SK-N-SH (cell line): ENCODE results near the gene LNP1. TPM values are rescaled to one million over a fixed set of nuclear protein-coding genes. Genes with fewer than 3 reads are reported as not detected.

Source experiments
- CTCF ChIA-PET: fragments of 300-600, 350-600 bp; formaldehyde crosslinking; extraction: SDS; loops from one replicate; lab custom pipeline; 2021; lab: Yijun Ruan, JAX
- POLR2A ChIA-PET: fragments of 350-600 bp; sonication (Branson Sonifier 250); formaldehyde crosslinking; extraction: SDS; loops from one replicate; lab custom pipeline; 2020; ENCODE audit warnings: antibody characterized with exemption, inconsistent platforms; lab: Yijun Ruan, JAX
- DNase-seq: peaks from one replicate; pipeline ENCODE4 v3.0.0; 2012
- H2AFZ ChIP-seq: fragments of 200-600 bp; sonication (generic); 2 replicates; pipeline ENCODE4 v1.8.1; 2016; ENCODE audit warnings: antibody characterized with exemption, mild to moderate bottlenecking, low read depth
- H3F3A ChIP-seq: fragments of 200-600 bp; sonication (generic); replicated peaks from 2 replicates; pipeline ENCODE3; 2016; ENCODE audit warnings: antibody characterized with exemption, mild to moderate bottlenecking; ENCODE audit not compliant: insufficient read depth
- H3K27ac ChIP-seq, 2 experiments: fragments of 200-500 bp in 1 of 2; fragments of 200-600 bp in 1 of 2; sonication (Bioruptor generic) in 1 of 2; sonication (generic), shearing (Covaris generic) in 1 of 2; 2 replicates each; pipeline versions ENCODE4 v1.5.1 to v1.6.1; 2014 to 2016; ENCODE audit warnings: low read depth in 2 of 2, inconsistent platforms in 1 of 2, low read length in 1 of 2, mild to moderate bottlenecking in 1 of 2, mixed read lengths in 1 of 2
- H3K27me3 ChIP-seq: fragments of 200-600 bp; sonication (generic), shearing (Covaris generic); 2 replicates; pipeline ENCODE4 v1.6.1; 2016; ENCODE audit warnings: mixed run types; ENCODE audit not compliant: insufficient read depth
- H3K36me3 ChIP-seq, 2 experiments: fragments of 200-500 bp in 1 of 2; fragments of 200-600 bp in 1 of 2; sonication (Bioruptor generic) in 1 of 2; sonication (generic) in 1 of 2; replicated peaks in 1 of 2; 2 replicates each; pipeline versions ENCODE3 to v1.5.1; 2014 to 2016; ENCODE audit warnings: low read length in 1 of 2, mild to moderate bottlenecking in 1 of 2; ENCODE audit not compliant: insufficient read depth in 2 of 2, control insufficient read depth in 1 of 2
- H3K4me1 ChIP-seq, 2 experiments: fragments of 200-500 bp in 1 of 2; fragments of 200-600 bp in 1 of 2; sonication (Bioruptor generic) in 1 of 2; sonication (generic), shearing (Covaris generic) in 1 of 2; 2 replicates each; pipeline versions ENCODE4 v1.5.1 to v1.6.1; 2014 to 2016; ENCODE audit warnings: low read depth in 1 of 2, low read length in 1 of 2, mixed run types in 1 of 2; ENCODE audit not compliant: insufficient read depth in 2 of 2, control insufficient read depth in 1 of 2
- H3K4me2 ChIP-seq: fragments of 200-600 bp; sonication (generic), shearing (Covaris generic); 2 replicates; pipeline ENCODE4 v1.6.1; 2017; ENCODE audit warnings: mixed run types
- H3K4me3 ChIP-seq, 2 experiments: fragments of 200-500 bp in 1 of 2; fragments of 200-600 bp in 1 of 2; sonication (Bioruptor generic) in 1 of 2; sonication (generic), shearing (Covaris generic) in 1 of 2; 2 replicates each; pipeline versions ENCODE4 v1.5.1 to v1.8.1; 2014 to 2016; ENCODE audit warnings: low read depth in 2 of 2, inconsistent platforms in 1 of 2, low read length in 1 of 2, mild to moderate bottlenecking in 1 of 2, mixed read lengths in 1 of 2, moderate library complexity in 1 of 2
- H3K79me2 ChIP-seq: fragments of 200-600 bp; sonication (generic); 2 replicates; pipeline ENCODE4 v1.8.1; 2017; ENCODE audit warnings: mild to moderate bottlenecking; ENCODE audit not compliant: insufficient read depth
- H3K9ac ChIP-seq: fragments of 200-600 bp; sonication (generic); 2 replicates; pipeline ENCODE4 v1.6.1; 2017; ENCODE audit warnings: mixed run types
- H3K9me2 ChIP-seq: fragments of 200-600 bp; sonication (generic); 2 replicates; pipeline ENCODE4 v1.6.1; 2017; ENCODE audit warnings: mixed run types
- H3K9me3 ChIP-seq: fragments of 200-600 bp; sonication (generic); 2 replicates; pipeline ENCODE4 v1.6.1; 2017; ENCODE audit warnings: mixed run types, mild to moderate bottlenecking, moderate library complexity
- H4K20me1 ChIP-seq: fragments of 200-600 bp; sonication (generic); 2 replicates; pipeline ENCODE4 v1.6.1; 2017; ENCODE audit warnings: mild to moderate bottlenecking, mixed run types; ENCODE audit not compliant: insufficient read depth
- CTCF ChIP-seq: fragments of 200-600 bp; sonication (generic); IDR thresholded peaks from 2 replicates; pipeline ENCODE4 v1.6.1; 2017; ENCODE audit warnings: antibody characterized with exemption, mild to moderate bottlenecking, moderate library complexity
- ELF1 ChIP-seq: IDR thresholded peaks from 2 replicates; pipeline ENCODE4 v1.4.0; 2012
- FOSL2 ChIP-seq: IDR thresholded peaks from 2 replicates; pipeline ENCODE4 v1.4.0; 2012; ENCODE audit warnings: low read depth, mild to moderate bottlenecking, moderate library complexity, borderline replicate concordance
- FOXM1 ChIP-seq: IDR thresholded peaks from 2 replicates; pipeline ENCODE4 v1.4.0; 2012; ENCODE audit warnings: low read depth, mild to moderate bottlenecking
- IRF3 ChIP-seq: fragments of 150-350 bp; IDR thresholded peaks from 2 replicates; pipeline ENCODE4 v1.6.1; 2016; ENCODE audit warnings: mild to moderate bottlenecking, low read depth, low read length
- JUND ChIP-seq: IDR thresholded peaks from 2 replicates; pipeline ENCODE4 v1.4.0; 2012
- MEF2A ChIP-seq: IDR thresholded peaks from 2 replicates; pipeline ENCODE4 v1.4.0; 2012; ENCODE audit warnings: low read depth, borderline replicate concordance
- MXI1 ChIP-seq: IDR thresholded peaks from 2 replicates; pipeline ENCODE4 v1.6.1; 2012; ENCODE audit warnings: mild to moderate bottlenecking, low read depth, low read length, improper control_type of control experiment
- NFIC ChIP-seq: IDR thresholded peaks from 2 replicates; pipeline ENCODE4 v1.4.0; 2012; ENCODE audit warnings: borderline replicate concordance
- NRF1 ChIP-seq: IDR thresholded peaks from 2 replicates; pipeline ENCODE4 v1.6.1; 2012; ENCODE audit warnings: low read depth, mild to moderate bottlenecking, low read length
- POLR2AphosphoS5 ChIP-seq: IDR thresholded peaks from 2 replicates; pipeline ENCODE4 v1.6.1; 2012; ENCODE audit warnings: low read depth, low read length
- RAD21 ChIP-seq: IDR thresholded peaks from 2 replicates; pipeline ENCODE4 v1.6.1; 2012; ENCODE audit warnings: mild to moderate bottlenecking, low read length
- RCOR1 ChIP-seq: fragments of 150-350 bp; IDR thresholded peaks from 2 replicates; pipeline ENCODE4 v1.6.1; 2017; ENCODE audit warnings: antibody characterized with exemption, low read length
- SIN3A ChIP-seq: IDR thresholded peaks from 2 replicates; pipeline ENCODE4 v1.6.1; 2012; ENCODE audit warnings: low read depth, mild to moderate bottlenecking, low read length, moderate library complexity, borderline replicate concordance
- TEAD4 ChIP-seq: IDR thresholded peaks from 2 replicates; pipeline ENCODE4 v1.4.0; 2012; ENCODE audit warnings: mild to moderate bottlenecking, borderline replicate concordance; ENCODE audit not compliant: insufficient read depth
- USF1 ChIP-seq: IDR thresholded peaks from 2 replicates; pipeline ENCODE4 v1.4.0; 2012; ENCODE audit warnings: low read depth, borderline replicate concordance
- YY1 ChIP-seq: IDR thresholded peaks from 2 replicates; pipeline ENCODE4 v1.4.0; 2012; ENCODE audit warnings: low read depth, mild to moderate bottlenecking
- WGBS: methylation state at CpG from one replicate; pipeline ENCODE4 v1.1.6; 2017; ENCODE audit warnings: low lambda C conversion rate; 5-methylcytosine and 5-hydroxymethylcytosine counted together
- polyA plus RNA-seq, 3 experiments: library from polyadenylated mRNA; depleted of rRNA; stranded (reverse); fragments of >200 nt; gene quantifications; 2 replicates each; pipeline ENCODE4 v1.2.3, GENCODE V29; 2012
- TF ChIP-seq, protein P1 (sequence below): IDR thresholded peaks from 2 replicates; pipeline ENCODE4 v1.4.0; 2012; ENCODE audit warnings: low read depth
- TF ChIP-seq, protein P2 (sequence below): IDR thresholded peaks from 2 replicates; pipeline ENCODE4 v1.4.0; 2012; ENCODE audit warnings: low read depth, borderline replicate concordance
- TF ChIP-seq, protein P3 (sequence below): IDR thresholded peaks from 2 replicates; pipeline ENCODE4; 2012

The LNP1 gene
- polyA plus RNA-seq, 1 of the 3 experiments (the other 2 are of a cell fraction), result 2.3 TPM

GRCh38 chr3:100458814-100459213 lies 57.5 kb downstream of the LNP1 start:
- no peak for TF ChIP-seq USF1
- TF ChIP-seq NRF1, result no peak
- no peak for TF ChIP-seq MXI1
- no peak for TF ChIP-seq NFIC
- no peak for TF ChIP-seq YY1
- TF ChIP-seq SIN3A, result no peak
- TF ChIP-seq, protein P1, sequence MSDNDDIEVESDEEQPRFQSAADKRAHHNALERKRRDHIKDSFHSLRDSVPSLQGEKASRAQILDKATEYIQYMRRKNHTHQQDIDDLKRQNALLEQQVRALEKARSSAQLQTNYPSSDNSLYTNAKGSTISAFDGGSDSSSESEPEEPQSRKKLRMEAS, result no peak
- TF ChIP-seq, protein P2, sequence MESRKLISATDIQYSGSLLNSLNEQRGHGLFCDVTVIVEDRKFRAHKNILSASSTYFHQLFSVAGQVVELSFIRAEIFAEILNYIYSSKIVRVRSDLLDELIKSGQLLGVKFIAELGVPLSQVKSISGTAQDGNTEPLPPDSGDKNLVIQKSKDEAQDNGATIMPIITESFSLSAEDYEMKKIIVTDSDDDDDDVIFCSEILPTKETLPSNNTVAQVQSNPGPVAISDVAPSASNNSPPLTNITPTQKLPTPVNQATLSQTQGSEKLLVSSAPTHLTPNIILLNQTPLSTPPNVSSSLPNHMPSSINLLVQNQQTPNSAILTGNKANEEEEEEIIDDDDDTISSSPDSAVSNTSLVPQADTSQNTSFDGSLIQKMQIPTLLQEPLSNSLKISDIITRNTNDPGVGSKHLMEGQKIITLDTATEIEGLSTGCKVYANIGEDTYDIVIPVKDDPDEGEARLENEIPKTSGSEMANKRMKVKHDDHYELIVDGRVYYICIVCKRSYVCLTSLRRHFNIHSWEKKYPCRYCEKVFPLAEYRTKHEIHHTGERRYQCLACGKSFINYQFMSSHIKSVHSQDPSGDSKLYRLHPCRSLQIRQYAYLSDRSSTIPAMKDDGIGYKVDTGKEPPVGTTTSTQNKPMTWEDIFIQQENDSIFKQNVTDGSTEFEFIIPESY, result no peak
- TF ChIP-seq RCOR1, result no peak
- TF ChIP-seq, protein P3, sequence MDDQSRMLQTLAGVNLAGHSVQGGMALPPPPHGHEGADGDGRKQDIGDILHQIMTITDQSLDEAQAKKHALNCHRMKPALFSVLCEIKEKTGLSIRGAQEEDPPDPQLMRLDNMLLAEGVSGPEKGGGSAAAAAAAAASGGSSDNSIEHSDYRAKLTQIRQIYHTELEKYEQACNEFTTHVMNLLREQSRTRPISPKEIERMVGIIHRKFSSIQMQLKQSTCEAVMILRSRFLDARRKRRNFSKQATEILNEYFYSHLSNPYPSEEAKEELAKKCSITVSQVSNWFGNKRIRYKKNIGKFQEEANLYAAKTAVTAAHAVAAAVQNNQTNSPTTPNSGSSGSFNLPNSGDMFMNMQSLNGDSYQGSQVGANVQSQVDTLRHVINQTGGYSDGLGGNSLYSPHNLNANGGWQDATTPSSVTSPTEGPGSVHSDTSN, result no peak
- TF ChIP-seq POLR2AphosphoS5, result no peak
- no peak for TF ChIP-seq IRF3
- TF ChIP-seq ELF1, result no peak
- no peak for TF ChIP-seq FOSL2
- no peak for TF ChIP-seq FOXM1
- no peak for TF ChIP-seq RAD21
- no peak for TF ChIP-seq MEF2A
- no peak for TF ChIP-seq TEAD4
- no peak for TF ChIP-seq CTCF
- no peak for TF ChIP-seq JUND
- Histone ChIP-seq H3F3A (no peaks in the 10 kb centered on the region), H3K4me1 (0 out of 4 replicates have a peak, but pooled peaks cover 0 to 2% of the 10 kb centered on the region in 2 experiments), H3K9me3 (no peaks in the 10 kb centered on the region), H3K27me3 (no peaks in the 10 kb centered on the region), H3K79me2 (no peaks in the 10 kb centered on the region), H3K9ac (no peak overlapping the region), H4K20me1 (no peaks in the 10 kb centered on the region), H3K36me3 (no peaks in the 10 kb centered on the region), H2AFZ (no peak overlapping the region), H3K4me2 (no peak overlapping the region), H3K27ac (no peak overlapping the region), H3K4me3 (no peak overlapping the region), H3K9me2 (no peaks in the 10 kb centered on the region)
- no peak for DNase-seq
- ChIA-PET POLR2A (no interaction called here), CTCF (interaction anchor here (1.0 to 9.2 kb wide), 2 partner anchors 17 to 132 kb away, joined by 3 to 224 read pairs; no protein-coding TSS in a partner anchor)
- WGBS, result 100% methylated on average over 1 of the region's 1 CpG
